IPS DF 6.9 (cell line): ENCODE data around the gene USP17L27.
"Not testable (repeated sequence)": the region's sequence is repeated elsewhere in the genome, so short reads cannot be mapped to it uniquely, and the experiment has no call there.

Source experiments
- DNase-seq: peaks from one replicate; pipeline ENCODE4 v3.0.0-alpha.2; 2013; ENCODE audit warnings: low read depth, low spot score
- H3K27ac ChIP-seq: one replicate; pipeline ENCODE4 v1.5.1; 2013; ENCODE audit warnings: low read length, control low read depth
- H3K27me3 ChIP-seq: 2 replicates; pipeline ENCODE4 v1.6.1; 2013; ENCODE audit warnings: mild to moderate bottlenecking, low read length; ENCODE audit not compliant: control insufficient read depth, insufficient read depth
- H3K36me3 ChIP-seq: 2 replicates; pipeline ENCODE4 v1.6.1; 2013; ENCODE audit warnings: low read length; ENCODE audit not compliant: control insufficient read depth, insufficient read depth
- H3K4me1 ChIP-seq: 2 replicates; pipeline ENCODE4 v1.6.1; 2013; ENCODE audit warnings: low read length; ENCODE audit not compliant: control insufficient read depth, insufficient read depth
- H3K4me3 ChIP-seq: 2 replicates; pipeline ENCODE4 v1.5.1; 2013; ENCODE audit warnings: mild to moderate bottlenecking, low read length
- H3K9me3 ChIP-seq: 2 replicates; pipeline ENCODE4 v1.6.1; 2013; ENCODE audit warnings: low read length, inconsistent platforms; ENCODE audit not compliant: control insufficient read depth, insufficient read depth
- WGBS: extraction: QIAGEN DNeasy Blood & Tissue Kit; methylation state at CpG from one replicate; pipeline ENCODE4 v1.1.7; 2013; ENCODE audit warnings: mixed read lengths, missing lambda C conversion rate; ENCODE audit not compliant: insufficient read length, insufficient coverage; 5-methylcytosine and 5-hydroxymethylcytosine counted together

USP17L27 gene

GRCh38 chr4:9381012-9381534 lies 37.1 kb downstream of the USP17L27 start:
- H3K27me3 ChIP-seq, H3K9me3 ChIP-seq, DNase-seq, H3K27ac ChIP-seq, H3K4me1 ChIP-seq, H3K4me3 ChIP-seq, H3K36me3 ChIP-seq: not testable (repeated sequence)
- WGBS = no CpG with 5 or more reads among the region's 36 CpGs

- Histone ChIP-seq H3K27ac (no peak overlapping the region), H3K27me3 (no peaks in the 10 kb centered on the region), H3K9me3 (no peaks in the 10 kb centered on the region), H3K4me1 (no peaks in the 10 kb centered on the region), H3K4me3 (no peak overlapping the region), H3K36me3 (no peaks in the 10 kb centered on the region)
- DNase-seq = no peak
- WGBS = no CpG with 5 or more reads among the region's 1 CpG
Observed at GRCh38 chr4:9384126-9384525, 40.2 kb downstream of the USP17L27 start.

- H3K36me3 ChIP-seq, DNase-seq, H3K27me3 ChIP-seq, H3K9me3 ChIP-seq, H3K4me1 ChIP-seq, H3K27ac ChIP-seq, H3K4me3 ChIP-seq: not testable (repeated sequence)
- WGBS = no CpG with 5 or more reads among the region's 2 CpGs
Observed at GRCh38 chr4:9389001-9389400, 45.1 kb downstream of the USP17L27 start.
